GM12878 (cell line): ENCODE measurements around the gene ANKFY1. TPM values are rescaled to one million over a fixed set of nuclear protein-coding genes. Genes with fewer than 3 reads are reported as not detected.

Source experiments
- ATAC-seq: fragments of 200-7000 bp; cut with Tn5 transposase; 3 replicates; pipeline ENCODE4 v1.9.1; 2020; ENCODE audit warnings: mild to moderate bottlenecking, moderate library complexity
- BruUV-seq: library from RNA; stranded (reverse); fragments of 400-500 nt; replicated peaks from 2 replicates; lab custom pipeline; 2021; lab: Mats Ljungman, UMichigan
- CTCF ChIA-PET: fragments of 300-600 bp; sonication (Branson Sonifier 250); formaldehyde crosslinking; extraction: SDS; loops from one replicate; lab custom pipeline; 2021; ENCODE audit warnings: inconsistent platforms; lab: Yijun Ruan, JAX
- POLR2A ChIA-PET: fragments of 350-600 bp; formaldehyde crosslinking; extraction: SDS; loops from one replicate; lab custom pipeline; 2021; ENCODE audit warnings: inconsistent platforms; lab: Charles Lee
- RAD21 ChIA-PET: fragments of 300-600 bp; sonication (Branson Sonifier 250); formaldehyde crosslinking; loops from one replicate; lab custom pipeline; 2023; ENCODE audit warnings: antibody characterized with exemption; ENCODE audit not compliant: unreplicated experiment; lab: Charles Lee
- SMC1A ChIA-PET: fragments of 300-600 bp; sonication (Branson Sonifier 250); formaldehyde crosslinking; loops from one replicate; lab custom pipeline; 2023; ENCODE audit not compliant: unreplicated experiment, uncharacterized antibody; lab: Charles Lee
- DNase-seq: peaks from one replicate; pipeline ENCODE4 v3.0.0-alpha.2; 2011; ENCODE audit warnings: low read depth, low spot score
- FAIRE-seq: peaks from 3 replicates; lab custom pipeline; 2011; peaks lifted over from hg19 to GRCh38; lab: Jason Lieb, UNC
- H2AFZ ChIP-seq: 2 replicates; pipeline ENCODE4 v1.6.0; 2011; ENCODE audit warnings: low read depth, low read length, control low read depth; ENCODE audit not compliant: control insufficient read depth
- H3K27ac ChIP-seq: 2 replicates; pipeline ENCODE4 v1.5.1; 2011; ENCODE audit warnings: control low read depth; ENCODE audit not compliant: control insufficient read depth, insufficient read depth
- H3K27me3 ChIP-seq, 2 experiments: replicated peaks in 1 of 2; 2 replicates each; pipeline versions ENCODE4 v1.6.0 to v1.6.1; 2011; ENCODE audit warnings: low read length in 1 of 2; ENCODE audit not compliant: control insufficient read depth in 2 of 2, insufficient read depth in 2 of 2
- H3K36me3 ChIP-seq, 2 experiments: 2 replicates each; pipeline ENCODE4 v1.5.1; 2011; ENCODE audit warnings: low read length in 1 of 2; ENCODE audit not compliant: control insufficient read depth in 2 of 2, insufficient read depth in 2 of 2
- H3K4me1 ChIP-seq: 2 replicates; pipeline ENCODE4 v1.6.1; 2011; ENCODE audit warnings: mild to moderate bottlenecking, low read length, moderate library complexity, mixed read lengths; ENCODE audit not compliant: control insufficient read depth, insufficient read depth
- H3K4me2 ChIP-seq: 2 replicates; pipeline ENCODE4 v1.6.0; 2011; ENCODE audit warnings: control low read depth; ENCODE audit not compliant: control insufficient read depth, insufficient read depth
- H3K4me3 ChIP-seq: fragments of 200-600 bp; sonication (generic); 2 replicates; pipeline ENCODE4 v1.5.1; 2016
- H3K79me2 ChIP-seq: 2 replicates; pipeline ENCODE4 v1.6.0; 2011; ENCODE audit warnings: low read length; ENCODE audit not compliant: control insufficient read depth, insufficient read depth
- H3K9ac ChIP-seq: 2 replicates; pipeline ENCODE4 v1.8.0; 2011; ENCODE audit warnings: low read length, control low read depth, mixed read lengths; ENCODE audit not compliant: control insufficient read depth, insufficient read depth
- H3K9me3 ChIP-seq: replicated peaks from 3 replicates; pipeline ENCODE4 v1.5.1; 2011; ENCODE audit warnings: mild to moderate bottlenecking, low read length; ENCODE audit not compliant: control insufficient read depth, insufficient read depth
- H4K20me1 ChIP-seq: 2 replicates; pipeline ENCODE4 v1.6.0; 2011; ENCODE audit not compliant: control insufficient read depth, insufficient read depth
- ATF7 ChIP-seq: fragments of 450-650 bp; IDR thresholded peaks from 2 replicates; pipeline ENCODE4 v1.6.1; 2016; ENCODE audit warnings: low read depth, mild to moderate bottlenecking
- BMI1 ChIP-seq: fragments of 450-650 bp; IDR thresholded peaks from 2 replicates; pipeline ENCODE4 v1.6.1; 2016; ENCODE audit warnings: mild to moderate bottlenecking, moderate library complexity, borderline replicate concordance
- CHD1 ChIP-seq: IDR thresholded peaks from 2 replicates; pipeline ENCODE4 v1.6.1; 2012; ENCODE audit warnings: low read depth, low read length, improper control_type of control experiment
- CHD2 ChIP-seq: IDR thresholded peaks from 2 replicates; pipeline ENCODE4 v1.6.1; 2011; ENCODE audit warnings: low read depth, low read length, improper control_type of control experiment, borderline replicate concordance
- EED ChIP-seq: sonication (generic); IDR thresholded peaks from 2 replicates; pipeline ENCODE4 v1.6.1; 2016; ENCODE audit warnings: antibody characterized with exemption, low read depth
- EZH2 ChIP-seq: IDR thresholded peaks from 2 replicates; pipeline ENCODE4 v1.6.1; 2012; ENCODE audit warnings: low read depth, mild to moderate bottlenecking, control low read depth, inconsistent platforms, low read length, borderline replicate concordance; ENCODE audit not compliant: control insufficient read depth
- GABPA ChIP-seq: IDR thresholded peaks from 2 replicates; pipeline ENCODE4 v1.6.1; 2014; ENCODE audit warnings: antibody characterized with exemption, low read depth, mild to moderate bottlenecking, inconsistent platforms
- HDAC2 ChIP-seq: fragments of 200-600 bp; sonication (generic); IDR thresholded peaks from 2 replicates; pipeline ENCODE4 v1.6.1; 2017
- HDGF ChIP-seq: fragments of 450-650 bp; IDR thresholded peaks from 2 replicates; pipeline ENCODE4 v1.6.1; 2016; ENCODE audit warnings: antibody characterized with exemption
- MEF2B ChIP-seq: fragments of 450-650 bp; IDR thresholded peaks from 2 replicates; pipeline ENCODE4 v1.6.1; 2018; ENCODE audit warnings: mild to moderate bottlenecking, moderate library complexity; ENCODE audit not compliant: partially characterized antibody, poor library complexity, severe bottlenecking
- NR2F1 ChIP-seq: fragments of 450-650 bp; conservative IDR thresholded peaks from 2 replicates; pipeline ENCODE4 v1.6.1; 2017; ENCODE audit warnings: mild to moderate bottlenecking
- RUNX3 ChIP-seq: IDR thresholded peaks from 2 replicates; pipeline ENCODE4 v1.6.1; 2012; ENCODE audit warnings: low read length, inconsistent platforms
- ZBED1 ChIP-seq: IDR thresholded peaks from 2 replicates; pipeline ENCODE4 v1.6.1; 2016; ENCODE audit warnings: borderline replicate concordance
- WGBS: methylation state at CpG from one replicate; pipeline ENCODE4 v1.1.6; 2016; ENCODE audit warnings: low lambda C conversion rate; ENCODE audit not compliant: insufficient replicate concordance, insufficient coverage; ENCODE audit errors: missing lambda C conversion rate; 5-methylcytosine and 5-hydroxymethylcytosine counted together
- in situ Hi-C: fragments of 300-500 bp; cut with MboI; formaldehyde crosslinking; loops from 9 replicates; pipeline ENCODE4 v1.14.3; 2018; ENCODE audit warnings: mixed read lengths
- intact Hi-C: fragments of 100-400 bp; cut with micrococcal nuclease; formaldehyde crosslinking; loops from one replicate; pipeline ENCODE4 v1.14.2; 2022; ENCODE audit not compliant: unreplicated experiment
- polyA plus RNA-seq, 11 experiments: library from polyadenylated mRNA; depleted of rRNA in 4 of 11; unstranded in 6 of 11; stranded (reverse) in 5 of 11; fragments of >200 nt; fragmentation: Nextera tagmentation in 4 of 11; fragmentation: Illumina TruSeq in 1 of 11; extraction: Ambion mirVana in 4 of 11; extraction: Trizol in 1 of 11; gene quantifications; 1 replicate in 1 of 11; 2 replicates in 10 of 11; pipeline versions ENCODE4 v1.2.1 to v1.2.3, GENCODE V29; 2011 to 2016; ENCODE audit warnings: inconsistent platforms in 2 of 11, missing spikeins in 2 of 11, low read depth in 1 of 11
- total RNA-seq, 4 experiments: library from RNA; depleted of rRNA in 3 of 4; stranded (reverse); fragments of >200 nt in 3 of 4; fragmentation: Illumina TruSeq in 1 of 4; extraction: Trizol in 1 of 4; gene quantifications; 2 replicates each; pipeline versions ENCODE4 v1.2.1 to v1.2.3, GENCODE V29; 2013 to 2021

ANKFY1 gene
- total and polyA plus RNA-seq, 10 of the 15 experiments (the other 5 are each of a cell fraction or from before 2014, with no cell fraction given): 3.0 to 27.7 (median 16.4) TPM

- TF ChIP-seq CHD1 (no peak), MEF2B (no peak), HDAC2 (no peak), RUNX3 (no peak), NR2F1 (no peak), ATF7 (no peak), CHD2 (no peak), EED (no peak), BMI1 (no peak), GABPA (no peak)
These were observed 16.3 kb downstream of the ANKFY1 start (continued) for GRCh38 chr17:4247361-4247970.

DNA sequence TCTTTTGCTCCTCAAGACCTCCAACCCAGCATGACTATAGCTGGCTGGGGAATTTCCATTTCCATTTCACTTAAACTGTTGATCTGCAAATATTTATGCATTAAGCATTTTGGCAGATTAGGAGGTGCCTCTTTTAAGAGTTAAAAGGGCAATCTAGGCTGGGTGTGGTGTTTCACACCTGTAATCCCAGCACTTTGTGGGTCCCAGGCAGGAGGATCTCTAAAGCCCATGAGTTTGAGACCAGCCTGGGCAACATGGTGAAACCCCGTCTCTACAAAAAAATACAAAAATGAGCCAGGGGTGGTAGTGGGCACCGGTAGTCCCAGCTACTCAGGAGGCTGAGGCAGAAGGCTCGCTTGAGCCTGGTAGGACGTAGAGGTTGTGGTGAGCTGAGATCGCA is 17.1 kb downstream of the ANKFY1 start:
- H3K27me3 ChIP-seq: no peaks in the 10 kb centered on the region
- H3K27ac ChIP-seq: no peak overlapping the region
- H3K79me2 ChIP-seq: peaks cover 58% of the 10 kb centered on the region
- WGBS: 97% methylated on average over 5 of the region's 5 CpGs
- POLR2A ChIA-PET: interaction anchor here (0.6 to 0.7 kb wide), 2 partner anchors 112 to 139 kb away, joined by 3 to 6 read pairs; no protein-coding TSS in a partner anchor
- CTCF ChIA-PET: interaction anchor here (0.8 to 6.2 kb wide), 4 partner anchors 16 to 159 kb away, joined by 3 to 47 read pairs (median 6); partner anchors contain the start of gene ANKFY1
- no peak for TF ChIP-seq ZBED1
- no peak for TF ChIP-seq HDGF
- TF ChIP-seq EZH2: no peak
- H2AFZ ChIP-seq: no peak overlapping the region
- ATAC-seq (no peak), FAIRE-seq (no peak), DNase-seq (no peak)
- RAD21 ChIA-PET: interaction anchor here (0.6 to 2.4 kb wide), 2 partner anchors 31 to 117 kb away, joined by 5 to 6 read pairs; no protein-coding TSS in a partner anchor
- no peaks in the 10 kb centered on the region for H4K20me1 ChIP-seq
- H3K4me2 ChIP-seq: no peak overlapping the region
- intact Hi-C loops: no loop called here
- H3K4me1 ChIP-seq: peaks cover 5% of the 10 kb centered on the region
- no peak overlapping the region for H3K4me3 ChIP-seq
- SMC1A ChIA-PET: interaction anchor here (0.9 to 1.5 kb wide), 5 partner anchors 8 to 86 kb away, joined by 3 to 4 read pairs (median 3); no protein-coding TSS in a partner anchor
- H3K36me3 ChIP-seq: peaks cover 7 to 13% of the 10 kb centered on the region in 2 experiments
- in situ Hi-C loops: no loop called here
- H3K9ac ChIP-seq: no peak overlapping the region
- no peaks in the 10 kb centered on the region for H3K9me3 ChIP-seq
- BruUV-seq: no TSS peak
